ENCODE results near the gene IQCM.

- TF ChIP-seq CTCF (optimal IDR thresholded peaks at IDR 0.05 in 1 of 3, IDR thresholded peaks at IDR 0.05 in 1 of 3, conservative IDR thresholded peaks at IDR 0.05 in 1 of 3; ENCODE audit: extremely low read depth in 1 of 3, insufficient read depth in 2 of 3, low read length in 3 of 3) (no peak), EZH2 (IDR thresholded peaks at IDR 0.05; ENCODE audit: low read length) (no peak)
Measured at GRCh38 chr4:149441338-149441737, 374.3 kb downstream of the IQCM start.
